H9 (cell line): ENCODE measurements around the gene DCC. TPM values are rescaled to one million over a fixed set of nuclear protein-coding genes. Genes with fewer than 3 reads are reported as not detected.

Experiments
- DNase-seq: peaks from one replicate; pipeline ENCODE4 v3.0.0-alpha.2; 2017
- H2AFZ ChIP-seq: one replicate; pipeline ENCODE4 v1.6.1; 2013; ENCODE audit warnings: mild to moderate bottlenecking, low read length, control low read depth, moderate library complexity
- H2AK5ac ChIP-seq: 2 replicates; pipeline ENCODE4 v1.6.1; 2013; ENCODE audit warnings: low read length, control low read depth, mixed read lengths; ENCODE audit not compliant: insufficient read length
- H2BK120ac ChIP-seq: one replicate; pipeline ENCODE4 v1.6.1; 2013; ENCODE audit warnings: low read depth, mild to moderate bottlenecking, low read length, control low read depth, inconsistent platforms; ENCODE audit not compliant: poor library complexity, severe bottlenecking
- H2BK12ac ChIP-seq: 2 replicates; pipeline ENCODE4 v1.6.1; 2013; ENCODE audit warnings: low read length, control low read depth, mixed read lengths, low read depth; ENCODE audit not compliant: insufficient read length
- H2BK15ac ChIP-seq: 2 replicates; pipeline ENCODE4 v1.6.1; 2013; ENCODE audit warnings: low read depth, low read length, control low read depth
- H2BK20ac ChIP-seq: one replicate; pipeline ENCODE4 v1.6.1; 2013; ENCODE audit warnings: low read depth, mild to moderate bottlenecking, low read length, control low read depth, inconsistent platforms; ENCODE audit not compliant: poor library complexity, severe bottlenecking
- H2BK5ac ChIP-seq: 2 replicates; pipeline ENCODE4 v1.6.1; 2013; ENCODE audit warnings: low read length, control low read depth, mixed read lengths; ENCODE audit not compliant: insufficient read length
- H3K14ac ChIP-seq: 2 replicates; pipeline ENCODE4 v1.6.1; 2013; ENCODE audit warnings: low read length, control low read depth; ENCODE audit not compliant: insufficient read depth
- H3K18ac ChIP-seq: 2 replicates; pipeline ENCODE4 v1.6.1; 2013; ENCODE audit warnings: low read depth, mild to moderate bottlenecking, mixed read lengths, low read length, control low read depth; ENCODE audit not compliant: insufficient read length
- H3K23ac ChIP-seq: 2 replicates; pipeline ENCODE4 v1.6.1; 2013; ENCODE audit warnings: low read length, control low read depth, mixed read lengths, low read depth; ENCODE audit not compliant: insufficient read length
- H3K23me2 ChIP-seq: 2 replicates; pipeline ENCODE4 v1.6.1; 2013; ENCODE audit warnings: low read depth, mild to moderate bottlenecking, mixed read lengths, low read length, control low read depth; ENCODE audit not compliant: insufficient read length, poor library complexity, severe bottlenecking
- H3K27ac ChIP-seq: 2 replicates; pipeline ENCODE4 v1.5.1; 2013; ENCODE audit warnings: low read length, control low read depth, mixed read lengths, low read depth; ENCODE audit not compliant: insufficient read length
- H3K27me3 ChIP-seq: 2 replicates; pipeline ENCODE4 v1.6.1; 2013; ENCODE audit warnings: low read length, control low read depth, inconsistent platforms; ENCODE audit not compliant: insufficient read depth
- H3K4ac ChIP-seq: 2 replicates; pipeline ENCODE4 v1.6.1; 2013; ENCODE audit warnings: low read depth, mild to moderate bottlenecking, control low read depth, inconsistent platforms, low read length, moderate library complexity
- H3K4me1 ChIP-seq: 2 replicates; pipeline ENCODE4 v1.6.1; 2013; ENCODE audit warnings: low read length, control low read depth, inconsistent platforms; ENCODE audit not compliant: insufficient read depth
- H3K4me2 ChIP-seq: 2 replicates; pipeline ENCODE4 v1.6.1; 2013; ENCODE audit warnings: low read length, control low read depth, mixed read lengths; ENCODE audit not compliant: insufficient read length, insufficient read depth
- H3K56ac ChIP-seq: 2 replicates; pipeline ENCODE4 v1.6.1; 2013; ENCODE audit warnings: low read depth, mild to moderate bottlenecking, mixed read lengths, low read length, control low read depth; ENCODE audit not compliant: insufficient read length
- H3K79me1 ChIP-seq: 2 replicates; pipeline ENCODE4 v1.6.1; 2013; ENCODE audit warnings: low read depth, mild to moderate bottlenecking, moderate library complexity, low read length, control low read depth, inconsistent platforms; ENCODE audit not compliant: insufficient read depth, poor library complexity, severe bottlenecking
- H3K79me2 ChIP-seq: 2 replicates; pipeline ENCODE4 v1.6.1; 2013; ENCODE audit warnings: low read length, control low read depth, inconsistent platforms; ENCODE audit not compliant: insufficient read depth
- H3K9ac ChIP-seq: 2 replicates; pipeline ENCODE4 v1.6.1; 2013; ENCODE audit warnings: low read length, control low read depth, mixed read lengths; ENCODE audit not compliant: insufficient read length; ENCODE audit errors: extremely low read depth
- H3K9me3 ChIP-seq: one replicate; pipeline ENCODE4 v1.6.1; 2013; ENCODE audit warnings: low read depth, low read length, inconsistent platforms; ENCODE audit not compliant: control insufficient read depth
- H3T11ph ChIP-seq: one replicate; pipeline ENCODE4 v1.6.1; 2013; ENCODE audit warnings: mild to moderate bottlenecking, low read length, control low read depth, inconsistent platforms
- H4K20me1 ChIP-seq: one replicate; pipeline ENCODE4 v1.6.1; 2013; ENCODE audit not compliant: control insufficient read depth, insufficient read length, insufficient read depth
- H4K5ac ChIP-seq: 2 replicates; pipeline ENCODE4 v1.6.1; 2013; ENCODE audit warnings: low read depth, mild to moderate bottlenecking, mixed read lengths, low read length, control low read depth; ENCODE audit not compliant: insufficient read length
- H4K8ac ChIP-seq: replicated peaks from 2 replicates; pipeline ENCODE4 v1.6.1; 2013; ENCODE audit warnings: low read length, control low read depth, mixed read lengths, low read depth; ENCODE audit not compliant: insufficient read length
- H4K91ac ChIP-seq: 2 replicates; pipeline ENCODE4 v1.6.1; 2013; ENCODE audit warnings: low read depth, mild to moderate bottlenecking, moderate library complexity, mixed read lengths, low read length, control low read depth; ENCODE audit not compliant: insufficient read length
- H3K27ac Mint-ChIP-seq, 3 experiments: 2 replicates in 2 of 3; 3 replicates in 1 of 3; pipeline ENCODE4 v1.8.0; 2020 to 2021; ENCODE audit warnings: mixed read lengths in 3 of 3, mild to moderate bottlenecking in 1 of 3, moderate library complexity in 1 of 3
- H3K27me3 Mint-ChIP-seq: 2 replicates; pipeline ENCODE4 v1.8.0; 2021; ENCODE audit warnings: low read depth, mild to moderate bottlenecking, moderate library complexity, mixed read lengths
- H3K36me3 Mint-ChIP-seq, 3 experiments: 2 replicates in 2 of 3; 3 replicates in 1 of 3; pipeline ENCODE4 v1.8.0; 2020 to 2021; ENCODE audit warnings: low read depth in 3 of 3, mixed read lengths in 3 of 3; ENCODE audit not compliant: insufficient read depth in 1 of 3
- H3K4me1 Mint-ChIP-seq, 2 experiments: 2 replicates each; pipeline ENCODE4 v1.8.0; 2020; ENCODE audit warnings: mixed read lengths in 2 of 2
- H3K4me3 Mint-ChIP-seq, 2 experiments: 2 replicates in 1 of 2; 3 replicates in 1 of 2; pipeline ENCODE4 v1.8.0; 2020 to 2021; ENCODE audit warnings: mild to moderate bottlenecking in 2 of 2, mixed read lengths in 2 of 2, moderate library complexity in 1 of 2
- H3K9me3 Mint-ChIP-seq, 2 experiments: 2 replicates in 1 of 2; 3 replicates in 1 of 2; pipeline ENCODE4 v1.8.0; 2020; ENCODE audit warnings: mild to moderate bottlenecking in 2 of 2, mixed read lengths in 2 of 2, moderate library complexity in 1 of 2
- WGBS: extraction: QIAGEN DNeasy Blood & Tissue Kit; methylation state at CpG from one replicate; pipeline ENCODE4 v1.1.7; 2013; ENCODE audit warnings: missing lambda C conversion rate, low lambda C conversion rate, mixed read lengths; ENCODE audit not compliant: insufficient read length; ENCODE audit errors: extremely low coverage; 5-methylcytosine and 5-hydroxymethylcytosine counted together
- total RNA-seq: library from RNA; stranded (reverse); gene quantifications from 2 replicates; pipeline ENCODE4 v1.2.1, GENCODE V29; 2021
- TF ChIP-seq, protein P1 (sequence below): fragments of 200-600 bp; sonication (generic); conservative IDR thresholded peaks from 3 replicates; pipeline ENCODE4 v1.8.0; 2021; ENCODE audit warnings: antibody characterized with exemption, mild to moderate bottlenecking

Gene DCC
- total RNA-seq, 1 experiment from 2014 or later, result 0.35 TPM

DNA sequence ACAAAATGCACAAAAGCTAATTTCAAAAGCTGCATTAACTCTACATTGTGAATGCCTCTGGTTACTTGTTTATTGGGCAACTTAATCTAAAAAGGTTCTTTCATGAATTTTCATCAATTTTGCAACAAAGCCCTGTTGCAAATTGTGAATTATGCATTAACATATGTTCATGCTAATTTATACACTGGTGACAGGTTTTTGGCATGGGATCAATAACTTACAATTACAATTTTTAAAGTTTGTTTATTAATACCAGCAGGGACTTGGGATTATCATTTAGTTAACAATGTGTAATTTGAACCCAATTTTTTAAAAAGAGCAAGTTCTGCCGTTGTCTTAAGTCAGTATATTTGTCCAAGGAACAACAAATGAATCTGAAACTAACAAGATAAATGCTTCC is 183.6 kb downstream of the DCC start:
- Histone ChIP-seq H4K91ac (no peak overlapping the region), H3K4me1 (no peaks in the 10 kb centered on the region), H3K23ac (no peak overlapping the region), H3K27me3 (no peaks in the 10 kb centered on the region), H3K4me2 (no peak overlapping the region), H2AK5ac (no peak overlapping the region), H3K56ac (no peak overlapping the region), H3K79me2 (no peaks in the 10 kb centered on the region), H3K4ac (no peak overlapping the region), H2BK20ac (no peak overlapping the region), H3K9me3 (no peaks in the 10 kb centered on the region), H2BK15ac (no peak overlapping the region), H3K9ac (no peak overlapping the region), H3K14ac (no peak overlapping the region), H2BK120ac (no peak overlapping the region), H4K5ac (no peak overlapping the region), H2BK12ac (no peak overlapping the region), H3K27ac (no peak overlapping the region), H3K18ac (no peak overlapping the region), H3K79me1 (no peaks in the 10 kb centered on the region), H4K8ac (no peak overlapping the region), H2BK5ac (no peak overlapping the region), H2AFZ (no peak overlapping the region), H4K20me1 (no peaks in the 10 kb centered on the region), H3T11ph (no peak overlapping the region), H3K23me2 (no peaks in the 10 kb centered on the region)
- no peaks in the 10 kb centered on the region for H3K36me3 Mint-ChIP-seq
- peaks cover 1% of the 10 kb centered on the region; the same call in 1 of the 2 replicates for H3K27me3 Mint-ChIP-seq
- no peaks in the 10 kb centered on the region for H3K9me3 Mint-ChIP-seq
- H3K4me3 Mint-ChIP-seq, result no peak overlapping the region
- no peak for DNase-seq
- WGBS, result no CpG with 5 or more reads among the region's 1 CpG
- TF ChIP-seq, protein P1, sequence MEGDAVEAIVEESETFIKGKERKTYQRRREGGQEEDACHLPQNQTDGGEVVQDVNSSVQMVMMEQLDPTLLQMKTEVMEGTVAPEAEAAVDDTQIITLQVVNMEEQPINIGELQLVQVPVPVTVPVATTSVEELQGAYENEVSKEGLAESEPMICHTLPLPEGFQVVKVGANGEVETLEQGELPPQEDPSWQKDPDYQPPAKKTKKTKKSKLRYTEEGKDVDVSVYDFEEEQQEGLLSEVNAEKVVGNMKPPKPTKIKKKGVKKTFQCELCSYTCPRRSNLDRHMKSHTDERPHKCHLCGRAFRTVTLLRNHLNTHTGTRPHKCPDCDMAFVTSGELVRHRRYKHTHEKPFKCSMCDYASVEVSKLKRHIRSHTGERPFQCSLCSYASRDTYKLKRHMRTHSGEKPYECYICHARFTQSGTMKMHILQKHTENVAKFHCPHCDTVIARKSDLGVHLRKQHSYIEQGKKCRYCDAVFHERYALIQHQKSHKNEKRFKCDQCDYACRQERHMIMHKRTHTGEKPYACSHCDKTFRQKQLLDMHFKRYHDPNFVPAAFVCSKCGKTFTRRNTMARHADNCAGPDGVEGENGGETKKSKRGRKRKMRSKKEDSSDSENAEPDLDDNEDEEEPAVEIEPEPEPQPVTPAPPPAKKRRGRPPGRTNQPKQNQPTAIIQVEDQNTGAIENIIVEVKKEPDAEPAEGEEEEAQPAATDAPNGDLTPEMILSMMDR, result no peak
- no peaks in the 10 kb centered on the region for H3K4me1 Mint-ChIP-seq
- no peak overlapping the region for H3K27ac Mint-ChIP-seq
